ENCODE results near the gene DDIT4.

Gene DDIT4

DNA sequence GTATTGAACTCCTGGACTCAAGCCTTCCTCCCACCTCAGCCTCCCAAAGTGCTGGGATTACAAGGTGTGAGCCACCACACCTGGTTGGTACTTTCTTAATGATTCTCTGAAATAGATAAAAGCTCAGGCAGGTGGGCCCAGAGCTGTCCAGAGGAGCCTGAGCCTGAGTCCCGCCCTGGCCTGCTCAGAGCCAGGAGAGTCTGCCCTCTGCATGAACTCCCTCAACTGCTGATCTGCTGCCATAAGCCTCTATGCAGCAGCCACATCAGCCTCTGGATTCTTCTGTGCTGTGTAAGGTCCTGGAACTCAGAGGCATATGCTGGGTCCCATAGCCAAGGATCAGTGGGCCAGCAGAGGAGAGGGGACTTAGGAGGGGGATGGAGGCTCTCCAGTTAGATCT, 23.1 kb upstream of the DDIT4 start:
- DNase-seq: no peak

DNA sequence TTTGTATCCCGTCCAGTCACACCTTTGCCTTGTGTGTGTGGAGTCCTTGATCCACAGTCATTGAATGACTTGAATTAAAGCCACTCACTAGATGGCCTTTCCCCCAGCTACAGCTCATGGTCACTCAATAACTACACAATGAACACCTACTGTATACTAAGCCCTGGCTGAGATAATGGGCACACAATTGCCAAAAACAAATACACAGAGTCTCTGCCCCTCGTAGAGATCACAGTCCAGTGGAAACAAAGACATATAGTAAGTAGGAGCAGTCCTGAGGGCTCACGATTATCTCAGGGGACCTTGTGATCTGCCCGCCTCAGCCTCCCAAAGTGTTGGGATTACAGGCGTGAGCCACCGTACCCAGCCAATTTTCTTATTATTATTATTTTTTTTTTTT, 22.1 kb upstream of the DDIT4 start:
- DNase-seq: no peak

DNA sequence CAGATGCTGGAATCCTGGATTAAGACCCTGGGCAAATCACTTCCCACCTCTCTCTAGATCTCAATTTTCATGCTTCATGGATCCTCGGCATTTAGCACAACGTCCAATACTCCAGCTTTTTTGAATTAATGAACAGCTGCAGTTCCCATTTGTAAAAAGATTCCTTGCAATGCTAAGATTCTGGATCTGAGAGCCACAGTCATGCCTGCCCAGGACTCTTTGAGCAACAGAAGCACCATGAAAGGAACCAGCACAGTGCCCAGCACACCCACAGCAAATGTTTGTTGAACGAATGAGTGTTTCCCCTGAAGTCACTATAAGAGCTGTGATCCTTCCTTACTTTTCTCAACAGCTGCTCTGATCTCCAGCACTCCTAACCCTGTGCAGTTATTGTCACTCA, 20.8 kb upstream of the DDIT4 start:
- DNase-seq: no peak

DNA sequence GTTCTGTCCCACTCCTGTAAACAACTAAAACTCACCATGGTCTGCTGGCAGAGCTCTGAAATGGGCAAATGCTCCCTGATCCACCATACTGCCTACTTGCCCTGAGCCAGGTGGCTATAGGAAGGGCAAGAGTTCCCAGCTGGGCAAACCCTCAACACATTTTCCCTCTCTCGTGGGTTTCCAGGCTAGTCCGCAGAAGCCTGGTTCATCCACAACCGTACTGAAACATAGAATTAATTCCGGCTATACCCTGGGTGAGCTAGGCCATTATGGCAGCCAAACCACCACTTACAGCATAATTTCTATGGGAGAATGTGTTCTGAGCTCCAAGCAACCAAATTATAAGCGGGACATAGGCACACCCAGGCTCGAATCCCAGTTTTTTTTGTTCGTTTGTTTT, 20.1 kb upstream of the DDIT4 start:
- no peak for DNase-seq

DNA sequence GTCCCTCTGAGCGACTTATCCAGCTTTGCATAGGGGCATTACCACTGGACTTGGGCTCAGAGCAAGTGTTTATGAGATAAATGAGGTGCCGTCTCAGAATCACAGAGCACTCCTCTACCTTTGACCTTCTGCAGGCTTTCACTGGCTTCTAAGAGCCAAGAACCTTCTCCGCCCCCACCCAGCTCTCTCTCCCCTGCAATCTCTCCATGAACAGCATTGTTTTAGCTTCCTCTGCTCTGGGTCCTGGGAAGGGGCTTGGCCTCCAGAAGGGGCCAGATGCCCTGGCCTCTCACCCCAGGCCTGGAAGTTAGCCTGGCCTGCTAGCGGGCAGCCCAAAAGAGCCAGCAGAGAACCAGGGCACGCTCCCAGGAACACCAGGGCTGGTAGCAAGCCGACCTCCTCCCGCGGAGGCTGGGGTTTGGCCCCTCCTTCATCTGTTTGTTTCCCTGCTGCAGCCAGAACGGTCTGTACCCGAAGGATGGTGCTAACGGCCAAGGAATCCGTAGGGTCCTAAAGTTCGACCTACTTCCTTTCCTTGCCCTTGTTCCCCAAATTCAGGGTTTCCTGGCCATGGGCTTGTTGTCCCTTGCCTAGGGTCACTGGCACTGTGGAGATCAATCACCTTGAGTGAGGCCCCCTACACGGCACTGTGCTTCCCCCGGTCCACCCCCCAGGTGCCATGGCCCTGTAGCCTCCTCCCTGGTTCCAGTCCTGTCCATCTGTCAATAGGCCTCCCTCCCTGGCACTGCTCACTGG, 18.7 kb upstream of the DDIT4 start:
- DNase-seq: peak; percentile 74

DNA sequence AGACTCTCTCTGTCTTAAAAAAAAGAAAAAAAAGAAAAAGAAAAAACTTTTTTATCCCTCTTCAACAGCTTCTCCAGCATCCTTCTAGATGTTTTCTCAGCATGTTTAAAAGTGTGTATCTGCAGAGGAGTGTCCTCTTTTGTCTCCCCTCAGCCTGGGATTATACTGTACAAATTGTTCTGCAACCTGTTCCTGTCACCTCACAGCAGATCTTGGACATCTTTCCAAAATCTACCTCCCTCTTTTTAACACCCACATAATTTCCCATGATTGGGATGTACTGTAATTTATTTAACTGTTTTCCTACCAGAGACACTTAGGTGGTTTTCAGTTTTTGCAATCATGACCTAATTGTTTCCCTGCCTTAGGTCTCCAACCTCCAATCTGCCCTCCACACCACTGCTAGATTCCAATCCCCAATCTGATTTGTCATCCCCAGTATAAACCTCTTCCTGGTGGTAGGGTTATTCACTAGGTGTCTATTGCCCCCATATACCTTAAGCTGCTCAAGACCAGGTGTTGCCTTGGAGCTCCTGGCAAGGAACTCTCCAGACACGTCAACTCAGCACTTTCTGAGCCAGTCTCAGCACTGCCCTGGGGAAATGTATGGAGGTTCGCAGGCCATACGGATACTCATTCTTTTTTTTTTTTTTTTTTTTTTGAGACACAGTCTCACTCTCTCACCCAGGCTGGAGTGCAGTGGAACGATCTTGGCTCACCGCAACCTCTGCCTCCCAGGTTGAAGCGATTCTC, 17.6 kb upstream of the DDIT4 start:
- no peak for DNase-seq

DNA sequence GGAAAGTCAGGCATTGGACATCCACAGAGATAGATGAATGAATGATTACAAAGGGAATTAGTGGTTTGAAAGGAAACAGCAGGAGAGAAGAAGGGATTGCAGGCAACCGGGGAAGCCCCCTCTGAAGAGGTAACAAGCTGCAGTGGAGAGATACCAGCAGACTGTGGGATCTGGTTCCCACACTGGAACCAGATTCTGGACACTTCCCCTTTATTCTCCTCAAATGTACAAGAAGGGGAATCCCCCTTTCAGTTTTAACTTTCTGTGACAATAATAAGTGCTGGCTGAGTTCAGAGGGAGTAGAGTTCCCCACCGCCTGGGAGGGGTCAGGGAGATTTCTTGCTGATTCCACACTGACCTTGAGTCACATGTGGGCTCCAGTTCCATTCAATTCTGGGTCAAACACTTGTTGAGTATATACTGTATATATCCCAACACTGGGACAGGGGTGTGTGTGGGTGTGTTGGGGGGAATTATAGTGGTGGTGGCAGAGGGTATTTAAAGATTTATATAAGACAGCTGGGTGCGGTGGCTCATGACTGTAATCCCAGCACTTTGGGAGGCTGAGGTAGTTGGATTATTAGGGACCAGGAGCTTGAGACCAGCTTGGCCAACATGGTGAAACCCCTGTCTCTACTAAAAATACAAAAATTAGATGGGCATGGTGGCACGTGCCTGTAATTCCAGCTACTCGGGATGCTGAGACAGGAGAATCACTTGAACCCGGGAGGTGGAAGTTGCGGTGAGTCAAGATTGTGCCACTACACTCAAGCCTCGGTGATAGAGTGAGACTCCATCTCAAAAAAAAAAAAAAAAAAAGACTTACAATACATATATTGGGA, 16.5 kb upstream of the DDIT4 start:
- DNase-seq: no peak

DNA sequence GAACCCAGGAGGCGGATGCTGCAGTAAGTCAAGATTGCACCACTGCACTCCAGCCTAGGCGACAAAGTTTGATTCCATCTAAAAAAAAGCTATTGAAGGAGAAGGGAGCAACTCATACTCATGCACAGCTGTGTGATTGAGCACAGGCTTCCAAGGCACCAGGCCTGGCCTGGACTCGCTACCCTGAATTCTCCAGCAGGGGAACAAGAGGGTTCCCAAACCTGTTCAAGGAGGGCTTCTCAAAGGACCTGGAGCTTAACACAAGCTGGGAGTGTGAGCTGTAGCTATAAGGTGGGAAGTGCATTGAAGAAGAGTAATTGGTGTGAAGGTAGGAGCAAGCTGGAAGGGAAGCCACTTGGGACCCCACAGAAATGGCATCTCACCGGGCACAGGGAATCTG, 15.1 kb upstream of the DDIT4 start:
- no peak for DNase-seq

DNA sequence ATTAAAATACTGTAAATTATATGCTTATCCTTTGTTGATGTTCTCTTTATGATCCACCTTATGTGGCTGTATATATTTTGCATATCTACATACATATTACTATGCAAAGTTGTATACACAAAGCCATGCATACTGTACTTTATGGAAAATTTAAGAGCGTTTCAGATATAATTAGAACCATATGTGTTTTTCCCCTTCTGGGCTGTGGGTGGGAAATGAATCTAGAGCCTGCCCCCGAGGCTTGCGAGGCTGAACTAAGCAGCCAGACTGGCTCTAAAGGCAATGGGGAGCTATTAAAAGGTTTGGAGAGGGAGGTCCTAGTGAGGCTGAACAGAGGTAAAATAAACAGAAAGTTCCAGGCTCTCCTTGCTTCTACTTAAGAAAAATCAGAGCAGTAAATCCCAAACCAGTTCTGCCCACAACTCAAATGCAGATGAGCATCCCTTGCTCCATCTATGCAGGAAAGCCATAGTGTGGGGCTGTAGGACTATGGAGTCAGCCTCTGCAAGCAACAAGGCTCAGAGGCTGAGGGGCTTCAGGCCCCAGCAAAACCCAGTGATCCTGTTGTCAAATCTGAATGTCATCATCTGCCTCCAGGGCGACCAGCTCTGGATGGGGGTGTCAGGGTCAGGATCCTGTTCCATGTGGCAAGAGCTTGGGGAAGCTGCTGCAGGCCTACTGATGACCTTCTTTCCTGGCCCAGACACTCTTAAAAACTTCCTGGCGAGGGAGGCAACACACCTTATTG, 14.1 kb upstream of the DDIT4 start:
- no peak for DNase-seq

DNA sequence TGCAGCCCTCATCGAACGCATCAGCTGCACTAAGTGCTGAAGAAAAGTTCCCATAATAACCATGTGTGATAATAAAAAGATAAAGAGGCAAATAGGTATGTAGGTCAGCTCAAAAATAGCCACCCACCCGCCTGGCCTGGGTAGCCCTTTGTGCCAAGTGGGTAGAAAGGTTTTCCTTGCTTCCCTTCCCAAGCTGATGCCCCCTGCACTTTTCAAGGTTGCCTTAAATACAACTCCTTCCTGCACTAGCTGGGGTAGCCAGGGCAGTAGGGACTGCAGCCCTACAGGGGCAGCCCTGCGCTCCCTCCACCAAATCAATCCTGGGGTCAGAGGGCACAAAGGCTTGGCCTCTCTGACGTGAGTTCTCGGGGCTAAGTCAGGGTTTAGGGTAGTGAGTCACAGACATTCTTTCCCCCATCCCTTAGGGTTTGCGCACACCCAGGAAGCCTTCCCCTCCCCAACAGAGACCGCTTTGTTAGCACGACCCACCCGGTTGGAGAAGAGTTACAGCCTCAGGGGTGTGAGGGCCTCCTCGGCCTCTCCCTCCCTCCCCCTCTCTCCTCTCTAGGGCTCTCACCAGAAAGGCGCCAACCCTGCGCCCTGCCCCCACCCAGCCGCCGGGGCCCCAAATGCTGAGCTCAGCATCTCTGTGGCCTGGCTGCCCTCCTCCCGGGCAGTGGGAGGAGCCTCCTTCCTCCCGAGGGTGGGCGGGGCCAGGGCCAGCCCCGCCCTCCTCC, 13.3 kb upstream of the DDIT4 start:
- peak; percentile 94 for DNase-seq

DNA sequence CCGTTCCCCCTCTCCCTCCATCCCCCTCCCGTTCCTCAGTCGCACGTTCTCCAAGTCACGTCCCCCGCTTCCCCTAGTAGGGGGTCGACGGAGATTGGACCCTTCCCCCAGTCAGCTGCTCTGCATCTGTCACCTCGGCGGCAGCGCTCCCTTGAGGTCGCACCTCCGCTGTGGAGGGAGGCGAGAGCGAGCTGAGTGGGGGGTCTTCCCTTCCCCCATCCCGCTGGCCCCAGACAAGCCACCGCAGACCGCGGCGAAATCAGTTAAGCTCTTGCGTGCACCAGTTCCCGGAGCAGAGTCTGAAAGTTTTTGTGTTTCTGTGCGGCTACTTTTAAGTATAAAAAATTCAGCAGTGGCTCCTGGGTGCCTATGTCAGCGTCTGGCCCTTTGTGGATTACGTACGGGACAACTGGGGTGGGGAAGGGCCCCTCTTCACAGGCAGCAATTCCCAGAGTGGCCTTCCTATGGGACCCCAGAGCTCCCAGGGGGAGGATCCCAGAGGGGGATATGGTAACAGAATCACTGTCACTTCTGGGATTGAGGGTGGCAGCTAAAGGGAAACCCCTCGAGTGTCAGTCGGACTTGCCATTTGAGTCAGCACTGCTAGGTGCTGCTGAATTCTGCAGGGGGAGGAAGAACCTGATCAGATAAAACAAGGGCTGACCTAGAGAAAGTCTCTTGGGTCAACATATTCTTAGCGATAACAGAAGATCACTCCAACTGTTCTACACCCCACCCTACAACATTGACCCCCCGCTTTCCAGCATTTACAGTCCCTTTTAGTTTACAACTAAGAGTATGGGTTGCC, 12.5 kb upstream of the DDIT4 start:
- DNase-seq: peak; percentile 88

DNA sequence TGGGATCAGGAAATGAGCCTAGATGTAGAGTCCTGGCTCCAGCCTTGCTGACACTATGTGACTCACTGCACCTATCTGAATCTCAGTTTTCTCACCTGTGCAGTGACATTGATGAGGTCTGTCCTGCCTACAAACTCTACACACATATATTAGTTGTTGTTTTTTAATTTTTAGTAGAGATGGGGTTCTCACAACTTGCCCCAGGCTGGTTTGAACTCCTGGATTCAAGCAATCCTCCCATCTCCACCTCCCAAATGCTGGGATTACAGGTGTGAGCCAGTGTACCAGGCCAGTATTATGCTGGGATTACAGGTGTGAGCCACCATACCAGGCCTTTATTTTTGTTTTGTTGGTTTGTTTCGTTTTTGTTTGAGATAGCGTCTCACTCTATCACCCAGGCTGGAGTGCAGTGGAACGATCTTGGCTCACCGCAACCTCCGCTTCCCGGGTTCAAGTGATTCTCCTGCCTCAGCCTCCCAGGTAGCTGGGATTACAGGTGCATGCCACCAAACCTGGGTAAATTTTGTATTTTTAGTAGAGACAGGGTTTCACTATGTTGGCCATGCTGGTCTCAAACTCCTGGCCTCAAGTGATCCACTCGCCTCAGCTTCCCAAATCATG, 11.8 kb upstream of the DDIT4 start:
- DNase-seq: no peak

DNA sequence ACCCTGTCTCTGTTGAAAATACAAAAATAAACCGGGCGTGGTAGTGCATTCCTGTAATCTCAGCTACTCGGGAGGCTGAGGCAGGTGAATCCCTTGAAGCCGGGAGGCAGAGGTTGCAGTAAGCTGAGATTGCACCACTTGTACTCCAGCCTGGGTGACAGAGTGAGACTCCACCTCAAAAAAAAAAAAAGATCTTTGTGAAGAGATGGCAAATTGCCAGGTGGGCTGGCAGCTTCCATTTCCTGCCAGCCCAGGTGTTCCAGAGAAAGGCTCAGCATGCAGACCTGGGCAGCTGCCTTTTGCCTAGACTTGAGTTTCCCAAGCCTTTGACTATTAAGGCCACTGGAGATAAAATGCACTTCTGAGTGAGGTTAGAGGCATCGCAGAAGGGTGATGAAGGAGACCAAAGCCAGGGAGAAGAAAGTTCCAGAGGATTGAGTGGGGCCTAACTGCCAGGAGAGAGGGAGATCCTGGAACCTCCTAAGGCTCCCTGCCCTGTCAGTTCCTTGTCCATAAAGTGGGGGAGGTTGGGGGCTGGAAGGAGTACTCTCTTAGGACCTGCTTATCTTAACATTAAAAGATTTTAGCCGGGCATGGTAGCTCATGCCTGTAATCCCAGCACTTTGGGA, 10.0 kb upstream of the DDIT4 start:
- no peak for DNase-seq

DNA sequence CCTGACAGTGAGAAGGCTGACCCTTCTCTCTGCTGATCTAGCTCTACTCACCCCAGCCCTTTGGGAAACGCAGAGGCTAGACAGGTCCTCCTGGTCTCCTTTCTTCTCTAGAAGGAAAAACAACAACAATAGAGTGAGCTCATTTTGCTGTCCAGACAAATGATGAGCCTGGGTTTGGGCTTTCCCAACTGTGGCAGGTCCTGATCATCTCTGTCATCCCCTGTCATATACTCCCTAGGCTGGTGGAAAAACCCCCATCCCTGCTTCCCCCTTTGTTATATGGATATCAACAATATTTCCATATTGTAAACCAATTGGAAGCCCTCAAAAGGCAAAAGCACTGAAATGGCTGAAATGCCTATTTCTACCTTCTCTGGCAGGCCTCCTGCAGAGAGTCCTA, 9.2 kb upstream of the DDIT4 start:
- no peak for DNase-seq

DNA sequence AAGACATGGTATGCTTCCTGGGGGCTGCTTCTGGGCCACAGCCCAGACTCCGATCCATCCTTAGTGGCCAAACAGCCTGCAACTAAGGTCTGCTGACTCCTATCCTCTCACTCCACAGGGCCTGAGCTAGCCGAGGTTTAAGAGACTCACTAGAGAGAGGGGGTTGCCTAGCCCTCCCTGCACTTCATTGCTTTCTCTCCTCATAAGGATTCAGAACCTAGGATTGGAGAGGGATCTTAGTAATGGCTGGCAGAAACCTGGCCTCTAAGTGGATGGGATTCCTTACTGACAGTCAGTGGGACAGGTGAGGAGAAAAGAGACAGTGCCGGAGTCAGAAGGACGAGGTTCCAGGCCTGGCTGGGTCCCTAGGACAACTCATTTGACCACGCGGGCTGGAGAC, 8.2 kb upstream of the DDIT4 start:
- no peak for DNase-seq

DNA sequence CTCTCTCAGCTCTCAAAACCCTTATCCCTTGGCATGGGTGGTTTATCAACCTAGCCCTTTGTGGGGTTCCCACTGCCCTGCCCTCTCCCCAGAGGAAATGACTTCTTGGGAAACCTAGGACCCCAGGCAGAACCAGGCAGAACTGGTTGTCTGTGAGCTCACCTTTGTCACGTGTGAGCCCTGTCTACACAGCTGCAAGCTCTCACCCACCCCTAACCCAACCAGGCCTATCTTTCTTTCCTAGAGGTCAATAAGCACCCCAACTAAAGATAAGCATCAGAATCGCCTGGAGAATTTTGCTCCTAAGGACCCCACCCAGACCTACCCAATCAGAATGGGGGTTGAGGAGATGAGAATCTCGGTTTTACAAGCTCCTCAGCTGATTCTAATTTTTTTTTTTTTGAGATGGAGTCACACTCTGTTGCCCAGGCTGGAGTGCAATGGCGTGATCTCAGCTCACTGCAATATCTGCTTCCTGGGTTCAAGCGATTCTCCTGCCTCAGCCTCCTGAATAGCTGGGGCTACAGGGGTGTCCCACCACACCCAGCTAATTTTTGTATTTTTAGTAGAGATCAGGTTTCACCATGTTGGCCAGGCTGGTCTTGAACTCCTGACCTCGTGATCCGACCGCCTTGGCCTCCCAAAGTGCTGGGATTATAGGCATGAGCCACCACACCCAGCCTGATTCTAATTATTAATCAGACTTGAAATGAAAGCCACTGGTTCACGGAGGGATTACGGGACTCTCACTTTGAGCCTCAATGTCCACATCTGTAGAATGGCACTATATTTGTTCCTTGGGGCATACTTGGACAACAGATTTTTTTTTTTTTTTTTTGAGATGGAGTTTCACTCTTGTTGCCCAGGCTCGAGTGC, 7.5 kb upstream of the DDIT4 start:
- no peak for DNase-seq

DNA sequence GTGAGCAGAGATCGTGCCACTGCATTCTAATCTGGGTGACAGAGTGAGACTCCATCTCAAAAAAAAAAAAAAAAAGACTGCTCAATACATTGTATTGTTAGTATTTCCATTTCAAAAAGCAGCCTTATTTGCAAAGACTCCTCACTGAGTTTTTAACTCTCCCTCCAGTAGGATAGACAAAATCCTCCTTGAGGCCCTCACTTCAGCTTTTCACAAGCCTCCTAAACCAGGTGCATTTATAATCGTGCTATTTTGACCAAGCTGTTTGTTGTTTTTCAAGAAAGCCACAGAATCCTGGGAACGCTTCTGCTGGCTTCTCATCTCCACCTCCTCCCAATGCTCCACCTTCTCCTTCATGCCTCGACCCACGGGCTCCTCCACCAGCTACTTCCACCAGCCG, 6.3 kb upstream of the DDIT4 start:
- DNase-seq: no peak

DNA sequence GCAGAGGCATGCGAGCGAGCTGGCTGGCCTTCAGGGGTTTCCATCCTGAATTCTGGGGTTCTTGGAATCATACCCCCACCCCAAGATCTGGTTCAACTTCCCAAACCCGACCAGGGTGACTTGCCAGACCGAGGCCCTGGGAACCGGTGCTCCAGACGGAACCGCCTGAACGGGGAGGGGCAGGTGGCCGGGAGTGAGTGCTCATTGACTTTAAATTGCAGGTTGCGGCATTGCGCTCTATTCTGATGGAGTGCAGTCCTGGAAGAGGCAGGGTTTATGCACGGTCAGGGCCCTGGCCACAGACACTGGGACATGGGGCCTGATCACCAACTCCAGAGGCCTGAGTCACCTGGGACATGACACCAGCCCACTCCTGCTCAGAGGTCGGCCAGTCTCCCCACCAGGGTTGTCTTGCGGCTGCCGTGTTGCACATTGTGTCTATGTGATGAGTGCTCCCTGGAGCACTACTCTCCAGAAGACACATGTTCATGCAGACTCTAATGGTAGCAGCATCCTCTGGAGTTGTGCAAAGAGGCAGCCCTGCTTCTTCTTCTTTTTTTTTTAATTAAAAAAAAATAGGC, 5.8 kb upstream of the DDIT4 start:
- DNase-seq: no peak
